PFSK-1 (cell line): ENCODE results near the gene OR2Y1.

Source experiments
- FOXP2 ChIP-seq: optimal IDR thresholded peaks from 2 replicates; pipeline ENCODE3; 2011; ENCODE audit warnings: borderline replicate concordance, control low read depth, inconsistent platforms; ENCODE audit not compliant: insufficient read depth; ENCODE audit errors: extremely low read length, extremely low read depth
- POLR2AphosphoS5 ChIP-seq: IDR thresholded peaks from 2 replicates; pipeline ENCODE4 v1.6.1; 2012; ENCODE audit warnings: low read depth, mild to moderate bottlenecking, control low read depth, low read length, moderate library complexity
- SIN3A ChIP-seq: IDR thresholded peaks from 2 replicates; pipeline ENCODE4 v1.6.1; 2012; ENCODE audit warnings: mild to moderate bottlenecking, low read length, moderate library complexity, borderline replicate concordance; ENCODE audit not compliant: insufficient read depth
- TAF1 ChIP-seq: IDR thresholded peaks from 2 replicates; pipeline ENCODE4 v1.6.1; 2012; ENCODE audit warnings: low read length, control low read depth, borderline replicate concordance; ENCODE audit not compliant: insufficient read depth
- TF ChIP-seq, protein P1 (sequence below), 2 experiments: IDR thresholded peaks; 2 replicates each; pipeline versions ENCODE4 v1.6.1 to v1.8.0; 2011 to 2012; ENCODE audit warnings: low read depth in 2 of 2, low read length in 2 of 2, control low read depth in 1 of 2, inconsistent platforms in 1 of 2, mild to moderate bottlenecking in 1 of 2, moderate library complexity in 1 of 2; ENCODE audit not compliant: insufficient read depth in 1 of 2

The OR2Y1 gene

DNA sequence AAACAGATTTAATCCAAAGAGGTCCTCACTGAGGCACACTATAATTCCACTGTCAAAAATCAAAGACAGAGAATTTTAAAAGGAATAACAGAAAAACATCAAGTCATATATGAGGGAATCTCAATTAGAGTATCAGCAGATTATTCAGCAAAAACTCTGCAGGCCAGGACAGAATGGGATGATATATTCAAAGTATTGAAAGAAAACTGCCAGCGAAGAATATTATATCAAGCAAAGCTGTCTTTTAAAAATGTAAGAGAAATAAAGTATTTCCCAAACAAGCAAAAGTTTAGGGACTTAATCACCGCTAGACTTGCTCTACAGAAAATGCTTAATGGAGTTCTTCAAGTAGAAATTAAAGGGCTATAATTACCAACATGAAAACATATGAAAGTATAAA lies 15.7 kb upstream of the OR2Y1 start:
- TF ChIP-seq FOXP2 (no peak), TAF1 (no peak), SIN3A (no peak), POLR2AphosphoS5 (no peak)
- TF ChIP-seq, protein P1, sequence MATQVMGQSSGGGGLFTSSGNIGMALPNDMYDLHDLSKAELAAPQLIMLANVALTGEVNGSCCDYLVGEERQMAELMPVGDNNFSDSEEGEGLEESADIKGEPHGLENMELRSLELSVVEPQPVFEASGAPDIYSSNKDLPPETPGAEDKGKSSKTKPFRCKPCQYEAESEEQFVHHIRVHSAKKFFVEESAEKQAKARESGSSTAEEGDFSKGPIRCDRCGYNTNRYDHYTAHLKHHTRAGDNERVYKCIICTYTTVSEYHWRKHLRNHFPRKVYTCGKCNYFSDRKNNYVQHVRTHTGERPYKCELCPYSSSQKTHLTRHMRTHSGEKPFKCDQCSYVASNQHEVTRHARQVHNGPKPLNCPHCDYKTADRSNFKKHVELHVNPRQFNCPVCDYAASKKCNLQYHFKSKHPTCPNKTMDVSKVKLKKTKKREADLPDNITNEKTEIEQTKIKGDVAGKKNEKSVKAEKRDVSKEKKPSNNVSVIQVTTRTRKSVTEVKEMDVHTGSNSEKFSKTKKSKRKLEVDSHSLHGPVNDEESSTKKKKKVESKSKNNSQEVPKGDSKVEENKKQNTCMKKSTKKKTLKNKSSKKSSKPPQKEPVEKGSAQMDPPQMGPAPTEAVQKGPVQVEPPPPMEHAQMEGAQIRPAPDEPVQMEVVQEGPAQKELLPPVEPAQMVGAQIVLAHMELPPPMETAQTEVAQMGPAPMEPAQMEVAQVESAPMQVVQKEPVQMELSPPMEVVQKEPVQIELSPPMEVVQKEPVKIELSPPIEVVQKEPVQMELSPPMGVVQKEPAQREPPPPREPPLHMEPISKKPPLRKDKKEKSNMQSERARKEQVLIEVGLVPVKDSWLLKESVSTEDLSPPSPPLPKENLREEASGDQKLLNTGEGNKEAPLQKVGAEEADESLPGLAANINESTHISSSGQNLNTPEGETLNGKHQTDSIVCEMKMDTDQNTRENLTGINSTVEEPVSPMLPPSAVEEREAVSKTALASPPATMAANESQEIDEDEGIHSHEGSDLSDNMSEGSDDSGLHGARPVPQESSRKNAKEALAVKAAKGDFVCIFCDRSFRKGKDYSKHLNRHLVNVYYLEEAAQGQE (IDR thresholded peaks at IDR 0.05; ENCODE audit: insufficient read depth in 1 of 2, low read depth in 2 of 2, low read length in 2 of 2): no peak

DNA sequence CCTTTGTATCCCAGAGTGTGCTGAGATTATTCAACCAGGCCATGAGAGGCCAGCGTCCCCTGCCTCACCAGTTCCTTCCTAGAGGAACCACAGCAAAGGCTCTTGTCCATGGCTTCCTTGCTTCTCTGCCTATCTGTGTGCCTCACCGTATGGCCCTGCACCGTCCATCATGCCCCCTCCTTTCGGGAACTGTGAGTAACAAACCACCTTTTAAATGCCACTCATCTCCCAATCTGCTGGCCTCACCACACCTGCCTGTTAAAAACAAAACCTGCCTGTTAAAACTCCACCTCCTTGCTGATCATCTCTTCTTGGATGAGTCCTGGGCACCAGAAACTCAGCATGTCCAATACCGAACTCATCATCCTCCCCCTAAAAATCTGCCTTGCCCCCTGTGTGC lies 4.4 kb upstream of the OR2Y1 start:
- TF ChIP-seq, protein P1 (IDR thresholded peaks at IDR 0.05; ENCODE audit: insufficient read depth in 1 of 2, low read depth in 2 of 2, low read length in 2 of 2): no peak

DNA sequence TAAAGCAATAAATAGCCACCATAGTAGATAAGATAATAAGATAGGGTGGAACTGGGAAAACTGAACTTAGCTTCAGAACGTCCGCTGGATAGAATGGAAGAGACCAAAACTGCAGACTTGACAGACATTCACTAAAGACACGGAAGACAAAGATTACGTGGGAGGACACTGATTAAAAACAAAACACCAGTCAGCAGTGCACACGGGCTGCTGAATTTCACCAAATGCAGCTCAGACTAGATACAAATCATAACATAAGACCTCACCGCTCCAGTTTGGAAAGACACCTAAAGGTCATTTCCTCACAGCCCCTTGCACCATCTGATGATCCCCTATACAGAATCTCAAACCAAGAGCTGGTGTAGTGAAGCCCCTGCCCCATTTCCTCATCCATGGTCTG lies 2.9 kb upstream of the OR2Y1 start:
- TF ChIP-seq POLR2AphosphoS5 (no peak), TAF1 (no peak), SIN3A (no peak), FOXP2 (no peak)
- TF ChIP-seq, protein P1 (IDR thresholded peaks at IDR 0.05; ENCODE audit: insufficient read depth in 1 of 2, low read depth in 2 of 2, low read length in 2 of 2): no peak

DNA sequence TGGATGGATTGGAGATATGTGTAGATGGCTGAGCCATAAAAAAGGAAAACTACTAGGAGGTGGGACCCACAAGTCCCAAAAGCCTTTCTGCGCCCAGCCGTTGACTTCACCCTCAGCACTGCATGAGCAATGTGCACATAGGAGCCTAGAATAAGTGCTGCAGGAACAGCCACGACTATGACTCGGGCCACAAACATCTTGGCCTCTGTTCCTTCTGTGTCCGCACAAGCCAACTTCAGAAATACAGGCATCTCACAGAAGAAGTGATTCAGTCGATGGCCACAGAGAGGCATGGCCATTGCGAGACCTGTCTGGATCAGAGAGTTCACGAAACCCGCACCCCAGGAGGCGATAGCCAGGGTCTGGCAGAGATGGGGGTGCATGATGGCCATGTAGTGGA lies 587 bp downstream of the OR2Y1 start:
- TF ChIP-seq TAF1: no peak
- TF ChIP-seq, protein P1 (IDR thresholded peaks at IDR 0.05; ENCODE audit: insufficient read depth in 1 of 2, low read depth in 2 of 2, low read length in 2 of 2): no peak
- no peak for TF ChIP-seq FOXP2
- no peak for TF ChIP-seq POLR2AphosphoS5
- TF ChIP-seq SIN3A: no peak

DNA sequence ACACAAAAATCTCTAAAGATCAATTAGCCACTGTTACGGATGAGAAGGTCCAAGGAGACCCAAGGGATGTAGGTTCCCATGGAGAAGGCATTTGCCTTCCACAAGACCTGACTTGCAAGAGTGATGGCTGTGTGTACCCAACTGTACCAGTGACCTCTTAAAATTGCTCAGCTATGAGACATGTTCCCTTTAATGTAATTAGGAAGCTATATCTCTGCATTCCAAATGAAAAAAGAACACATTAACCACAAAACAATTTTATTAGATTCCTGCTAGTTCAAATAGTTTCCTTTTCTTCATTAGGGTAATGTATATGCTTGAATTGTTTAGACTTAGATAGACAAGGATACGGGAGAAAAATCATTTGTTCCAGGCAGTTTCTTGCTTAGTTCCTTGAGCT lies 3.3 kb downstream of the OR2Y1 start:
- TF ChIP-seq FOXP2 (no peak), POLR2AphosphoS5 (no peak), SIN3A (no peak), TAF1 (no peak)
- TF ChIP-seq, protein P1 (IDR thresholded peaks at IDR 0.05; ENCODE audit: insufficient read depth in 1 of 2, low read depth in 2 of 2, low read length in 2 of 2): no peak
